HCT116 (cell line): Measurements from ENCODE around the gene HSD3B7. TPM values are rescaled to one million over a fixed set of nuclear protein-coding genes. Genes with fewer than 3 reads are reported as not detected.

Experiments
- ATAC-seq: fragments of 200-7000 bp; cut with Tn5 transposase; 2 replicates; pipeline ENCODE4 v1.9.1; 2020; ENCODE audit warnings: mild to moderate bottlenecking, moderate library complexity
- BruUV-seq: library from RNA; stranded (reverse); fragments of 400-500 nt; replicated peaks from 2 replicates; lab custom pipeline; 2021; lab: Mats Ljungman, UMichigan
- CTCF ChIA-PET: fragments of 300-600 bp; sonication (Branson Sonifier 250); formaldehyde crosslinking; loops from one replicate; lab custom pipeline; 2021; ENCODE audit warnings: antibody characterized with exemption; lab: Charles Lee
- POLR2A ChIA-PET: fragments of 300-600, 350-600 bp; sonication (Branson Sonifier 250); formaldehyde crosslinking; loops from one replicate; lab custom pipeline; 2021; ENCODE audit warnings: antibody characterized with exemption; lab: Charles Lee
- RAD21 ChIA-PET, 2 experiments: fragments of 300-600 bp; sonication (Branson Sonifier 250); formaldehyde crosslinking; loops; one replicate each; lab custom pipeline; 2023; ENCODE audit warnings: low total read pairs in 2 of 2; ENCODE audit not compliant: uncharacterized antibody in 2 of 2, unreplicated experiment in 2 of 2, low non-redundant PET in 1 of 2; lab: Charles Lee
- DNase-seq: peaks from one replicate; pipeline ENCODE4 v3.0.0-alpha.2; 2010; ENCODE audit warnings: low read depth, low spot score
- H2AFZ ChIP-seq: fragments of 200-600 bp; shearing (Covaris generic), sonication (generic); 2 replicates; pipeline ENCODE4 v1.6.1; 2017; ENCODE audit warnings: low read depth, mixed run types, mixed read lengths, antibody characterized with exemption, low read length; ENCODE audit not compliant: poor library complexity, severe bottlenecking
- H3K27ac ChIP-seq: 2 replicates; pipeline ENCODE4 v1.5.1; 2012; ENCODE audit warnings: low read depth, low read length
- H3K27me3 ChIP-seq: fragments of 200-600 bp; sonication (generic); 2 replicates; pipeline ENCODE4 v1.6.1; 2016; ENCODE audit warnings: mixed run types, low read length, mixed read lengths; ENCODE audit not compliant: insufficient read depth
- H3K36me3 ChIP-seq, 2 experiments: fragments of 200-500 bp in 1 of 2; fragments of 200-600 bp in 1 of 2; sonication (Bioruptor generic) in 1 of 2; sonication (generic) in 1 of 2; 2 replicates each; pipeline versions ENCODE4 v1.5.1 to v1.6.1; 2014 to 2016; ENCODE audit warnings: low read length in 2 of 2, inconsistent platforms in 1 of 2, mixed read lengths in 1 of 2, mixed run types in 1 of 2; ENCODE audit not compliant: insufficient read depth in 2 of 2, control insufficient read depth in 1 of 2
- H3K4me1 ChIP-seq, 2 experiments: fragments of 200-600 bp in 1 of 2; sonication (generic) in 1 of 2; 2 replicates each; pipeline versions ENCODE4 v1.5.1 to v1.6.1; 2012 to 2017; ENCODE audit warnings: low read length in 2 of 2, inconsistent platforms in 1 of 2, mild to moderate bottlenecking in 1 of 2, mixed read lengths in 1 of 2, mixed run types in 1 of 2, moderate library complexity in 1 of 2; ENCODE audit not compliant: insufficient read depth in 2 of 2, control insufficient read depth in 1 of 2
- H3K4me2 ChIP-seq: fragments of 200-600 bp; sonication (generic); 2 replicates; pipeline ENCODE4 v1.6.1; 2017; ENCODE audit warnings: mixed run types, low read length, mixed read lengths
- H3K4me3 ChIP-seq, 2 experiments: fragments of 200-600 bp in 1 of 2; sonication (generic) in 1 of 2; replicated peaks in 1 of 2; 2 replicates each; pipeline ENCODE4 v1.5.1; 2011 to 2016; ENCODE audit warnings: low read length in 2 of 2, control low read depth in 1 of 2, low read depth in 1 of 2, mild to moderate bottlenecking in 1 of 2, mixed read lengths in 1 of 2, mixed run types in 1 of 2
- H3K79me2 ChIP-seq: fragments of 200-600 bp; sonication (generic); 2 replicates; pipeline ENCODE4 v1.6.1; 2017; ENCODE audit warnings: mild to moderate bottlenecking, mixed run types, low read length, moderate library complexity, mixed read lengths; ENCODE audit not compliant: insufficient read depth
- H3K9ac ChIP-seq: fragments of 200-600 bp; sonication (generic); 2 replicates; pipeline ENCODE4 v1.6.1; 2016; ENCODE audit warnings: low read length, mixed read lengths
- H3K9me2 ChIP-seq: fragments of 200-600 bp; sonication (generic), shearing (Covaris generic); 2 replicates; pipeline ENCODE4 v1.6.1; 2017; ENCODE audit warnings: mixed run types, mild to moderate bottlenecking, moderate library complexity; ENCODE audit not compliant: insufficient read depth
- H3K9me3 ChIP-seq, 2 experiments: fragments of 200-500 bp in 1 of 2; fragments of 200-600 bp in 1 of 2; sonication (Bioruptor generic) in 1 of 2; sonication (generic) in 1 of 2; 2 replicates each; pipeline ENCODE4 v1.6.1; 2014 to 2017; ENCODE audit warnings: low read length in 2 of 2, mixed read lengths in 2 of 2, inconsistent platforms in 1 of 2, low read depth in 1 of 2, mild to moderate bottlenecking in 1 of 2, mixed run types in 1 of 2, moderate library complexity in 1 of 2; ENCODE audit not compliant: control insufficient read depth in 1 of 2, insufficient read depth in 1 of 2
- H4K20me1 ChIP-seq: fragments of 200-600 bp; sonication (generic), shearing (Covaris generic); 2 replicates; pipeline ENCODE4 v1.6.1; 2017; ENCODE audit warnings: mixed run types, mild to moderate bottlenecking, moderate library complexity; ENCODE audit not compliant: insufficient read depth
- CEBPB ChIP-seq: IDR thresholded peaks from 2 replicates; pipeline ENCODE4 v1.6.1; 2012; ENCODE audit warnings: low read depth
- CTCF ChIP-seq, 3 experiments: fragments of 200-600 bp in 1 of 3; sonication (generic) in 1 of 3; IDR thresholded peaks in 2 of 3; conservative IDR thresholded peaks in 1 of 3; 2 replicates each; pipeline ENCODE4 v1.5.1; 2012 to 2017; ENCODE audit warnings: low read depth in 2 of 3, low read length in 2 of 3, antibody characterized with exemption in 1 of 3, borderline replicate concordance in 1 of 3, control low read depth in 1 of 3, mild to moderate bottlenecking in 1 of 3, mixed read lengths in 1 of 3, mixed run types in 1 of 3, moderate library complexity in 1 of 3; ENCODE audit not compliant: insufficient read depth in 1 of 3
- ELF1 ChIP-seq: IDR thresholded peaks from 2 replicates; pipeline ENCODE4 v1.6.1; 2012; ENCODE audit warnings: low read depth, borderline replicate concordance
- EZH2 ChIP-seq: fragments of 200-600 bp; sonication (generic); IDR thresholded peaks from 2 replicates; pipeline ENCODE4 v1.6.1; 2017; ENCODE audit warnings: antibody characterized with exemption, mixed run types
- FOSL1 ChIP-seq: IDR thresholded peaks from 2 replicates; pipeline ENCODE4 v1.6.1; 2012; ENCODE audit warnings: low read depth
- MAX ChIP-seq: IDR thresholded peaks from 2 replicates; pipeline ENCODE4 v1.6.1; 2012
- POLR2A ChIP-seq: IDR thresholded peaks from 2 replicates; pipeline ENCODE4 v1.7.0; 2011; ENCODE audit warnings: borderline replicate concordance; ENCODE audit not compliant: insufficient read depth, insufficient read length; ENCODE audit errors: extremely low read depth
- REST ChIP-seq: IDR thresholded peaks from 2 replicates; pipeline ENCODE4 v1.6.1; 2012; ENCODE audit warnings: low read depth
- SIN3A ChIP-seq: IDR thresholded peaks from 2 replicates; pipeline ENCODE4 v1.6.1; 2012; ENCODE audit warnings: low read depth
- SP1 ChIP-seq: IDR thresholded peaks from 2 replicates; pipeline ENCODE4 v1.6.1; 2012; ENCODE audit warnings: low read depth
- TCF7L2 ChIP-seq: IDR thresholded peaks from 2 replicates; pipeline ENCODE4 v1.7.0; 2011; ENCODE audit warnings: borderline replicate concordance, inconsistent platforms; ENCODE audit not compliant: insufficient read depth, insufficient read length; ENCODE audit errors: extremely low read depth
- YY1 ChIP-seq: IDR thresholded peaks from 2 replicates; pipeline ENCODE4 v1.6.1; 2011; ENCODE audit warnings: low read length, low read depth, moderate library complexity, mild to moderate bottlenecking; ENCODE audit not compliant: insufficient replicate concordance; ENCODE audit errors: extremely low read depth
- ZFX ChIP-seq: fragments of 450-650 bp; IDR thresholded peaks from 2 replicates; pipeline ENCODE4 v1.6.1; 2017
- intact Hi-C: fragments of 100-400 bp; cut with micrococcal nuclease; formaldehyde crosslinking; loops from 2 replicates; pipeline ENCODE4 v1.10.0; 2022
- total RNA-seq: library from RNA; stranded (reverse); gene quantifications from one replicate; pipeline ENCODE4 v1.2.1, GENCODE V29; 2021; ENCODE audit not compliant: unreplicated experiment

The HSD3B7 gene
- total RNA-seq, 1 experiment from 2014 or later = 8.6 TPM

GRCh38 chr16:30983898-30984610 is 953 bp upstream of the HSD3B7 start:
- ChIA-PET POLR2A (interaction anchor here (1.0 to 1.8 kb wide), 3 partner anchors 90 to 196 kb away, joined by 3 to 6 read pairs (median 4); partner anchors contain the start of genes FUS, ZNF646 and ZNF668), CTCF (interaction anchor here (1.0 to 4.0 kb wide), 22 partner anchors 9 to 885 kb away, joined by 3 to 29 read pairs (median 6); partner anchors contain the start of genes ARMC5, KAT8, STX4 and VKORC1), RAD21 (interaction anchor here (1.0 to 1.8 kb wide), 3 partner anchors 158 to 349 kb away, joined by 3 to 7 read pairs (median 3); no protein-coding TSS in a partner anchor)
- Histone ChIP-seq H3K9me3 (no peaks in the 10 kb centered on the region), H3K79me2 (no peaks in the 10 kb centered on the region), H3K27me3 (no peaks in the 10 kb centered on the region), H2AFZ (no peak overlapping the region), H3K9ac (no peak overlapping the region), H3K27ac (no peak overlapping the region), H3K4me2 (no peak overlapping the region), H3K4me1 (peaks cover 0 to 14% of the 10 kb centered on the region in 2 experiments; a peak in 3 of 4 replicates), H3K4me3 (no peak overlapping the region), H4K20me1 (no peaks in the 10 kb centered on the region), H3K9me2 (no peaks in the 10 kb centered on the region), H3K36me3 (peaks cover 0 to 5% of the 10 kb centered on the region in 2 experiments; a peak in 3 of 4 replicates)
- TF ChIP-seq ZFX = no peak
- TF ChIP-seq FOSL1 = no peak
- TF ChIP-seq POLR2A = no peak
- TF ChIP-seq SP1 = no peak
- TF ChIP-seq REST = no peak
- TF ChIP-seq CEBPB = no peak
- TF ChIP-seq YY1 = no peak
- TF ChIP-seq EZH2 = no peak
- TF ChIP-seq MAX = no peak
- TF ChIP-seq SIN3A = no peak
- TF ChIP-seq CTCF (IDR thresholded peaks at IDR 0.05 in 2 of 3, conservative IDR thresholded peaks at IDR 0.05 in 1 of 3; ENCODE audit: borderline replicate concordance in 1 of 3, insufficient read depth in 1 of 3, low read depth in 2 of 3, low read length in 2 of 3) = no peak
- no peak for TF ChIP-seq TCF7L2
- no peak for TF ChIP-seq ELF1
- intact Hi-C loops = loop anchor here (2.0 to 10.0 kb wide), 3 partner anchors 33 to 711 kb away; no protein-coding TSS in a partner anchor
- no TSS peak for BruUV-seq
- ATAC-seq = no peak
- DNase-seq = no peak
